Stimulated activated naive CD8-positive, alpha-beta T cell treated with anti-CD3 and anti-CD28 coated beads, Interleukin-15, Interleukin-2, amounts not matched to agents 100 ng/mL and 50 ng/mL, for 24 hours (primary cell): Measurements from ENCODE around the gene NEURL3.

Source experiments
- H3K27ac Mint-ChIP-seq: one replicate; pipeline ENCODE4 v1.8.0; 2021; ENCODE audit warnings: mild to moderate bottlenecking, mixed read lengths
- H3K27me3 Mint-ChIP-seq: one replicate; pipeline ENCODE4 v1.8.0; 2021; ENCODE audit warnings: mixed read lengths
- H3K36me3 Mint-ChIP-seq: one replicate; pipeline ENCODE4 v1.8.0; 2021; ENCODE audit warnings: low read depth, mixed read lengths
- H3K4me1 Mint-ChIP-seq: one replicate; pipeline ENCODE4 v1.8.0; 2021; ENCODE audit warnings: low read depth, mixed read lengths
- H3K4me3 Mint-ChIP-seq: one replicate; pipeline ENCODE4 v1.8.0; 2021; ENCODE audit warnings: mild to moderate bottlenecking, mixed read lengths
- H3K9me3 Mint-ChIP-seq: one replicate; pipeline ENCODE4 v1.8.0; 2021; ENCODE audit warnings: mixed read lengths

Gene NEURL3

GRCh38 chr2:96533292-96534073 is 28.3 kb upstream of the NEURL3 start:
- no peak overlapping the region for H3K4me3 Mint-ChIP-seq
- no peaks in the 10 kb centered on the region for H3K27me3 Mint-ChIP-seq
- peaks cover 70% of the 10 kb centered on the region for H3K4me1 Mint-ChIP-seq
- H3K9me3 Mint-ChIP-seq = no peaks in the 10 kb centered on the region
- peaks cover 3% of the 10 kb centered on the region for H3K36me3 Mint-ChIP-seq
- peak overlapping the region; percentile 70 for H3K27ac Mint-ChIP-seq

- Mint-ChIP-seq H3K9me3 (no peaks in the 10 kb centered on the region), H3K27me3 (no peaks in the 10 kb centered on the region), H3K27ac (peak overlapping the region; percentile 92), H3K4me3 (peak overlapping the region; percentile 58), H3K4me1 (peaks cover 75% of the 10 kb centered on the region), H3K36me3 (no peaks in the 10 kb centered on the region)
These were observed 27.6 kb upstream of the NEURL3 start for GRCh38 chr2:96532641-96533291.

GRCh38 chr2:96531872-96532505 is 26.8 kb upstream of the NEURL3 start:
- Mint-ChIP-seq H3K27ac (peak overlapping the region; percentile 92), H3K36me3 (no peaks in the 10 kb centered on the region), H3K27me3 (no peaks in the 10 kb centered on the region), H3K4me1 (peaks cover 77% of the 10 kb centered on the region), H3K4me3 (peak overlapping the region; percentile 58), H3K9me3 (no peaks in the 10 kb centered on the region)

- peak overlapping the region; percentile 58 for H3K4me3 Mint-ChIP-seq
- H3K27me3 Mint-ChIP-seq = no peaks in the 10 kb centered on the region
- no peaks in the 10 kb centered on the region for H3K9me3 Mint-ChIP-seq
- peaks cover 83% of the 10 kb centered on the region for H3K4me1 Mint-ChIP-seq
- peak overlapping the region; percentile 92 for H3K27ac Mint-ChIP-seq
- no peaks in the 10 kb centered on the region for H3K36me3 Mint-ChIP-seq
These were observed 26.2 kb upstream of the NEURL3 start for GRCh38 chr2:96531366-96531765.

DNA sequence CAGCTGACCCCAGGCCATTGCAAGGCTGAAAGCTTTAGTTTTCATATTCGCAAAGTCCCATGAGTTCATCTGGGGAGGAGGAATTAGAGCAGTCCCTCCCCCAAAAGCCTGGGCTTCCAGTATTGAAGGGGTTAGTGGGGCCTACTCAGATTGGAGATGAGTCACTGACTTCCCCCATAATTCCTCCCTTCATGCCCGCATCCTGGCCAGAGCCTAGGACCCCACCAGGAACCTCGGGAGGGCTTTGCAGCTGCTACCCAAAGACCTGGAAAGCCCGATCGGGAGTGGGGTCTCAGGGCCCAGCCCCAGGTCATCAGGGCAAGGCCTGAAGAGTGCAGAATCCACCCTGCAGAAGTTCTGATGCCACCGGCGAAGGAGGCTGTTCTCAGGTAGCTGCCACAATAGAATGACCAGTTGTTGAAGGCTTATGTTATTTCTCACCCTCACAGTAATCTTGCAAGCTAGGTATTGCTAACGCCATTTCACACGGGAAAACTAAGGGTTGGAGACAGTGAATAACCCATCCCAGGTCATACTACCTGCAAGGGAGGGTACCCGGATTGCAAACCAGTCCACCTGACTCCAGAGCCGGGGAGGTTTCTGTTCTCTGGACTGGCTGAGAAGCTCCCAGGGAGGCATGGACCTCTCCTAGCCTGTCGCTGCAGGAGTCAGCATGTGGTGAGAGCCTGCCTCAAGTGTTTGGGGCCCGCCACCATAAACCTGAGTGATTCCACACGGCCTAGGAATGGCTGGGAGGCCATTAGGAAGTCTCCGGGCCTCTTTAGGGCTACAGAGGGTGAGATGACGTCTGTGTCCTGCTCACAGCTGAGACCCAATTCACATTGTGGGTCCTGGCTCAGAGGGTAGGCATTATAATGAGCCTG is 25.6 kb upstream of the NEURL3 start:
- peak overlapping the region; percentile 13 for H3K4me3 Mint-ChIP-seq
- H3K4me1 Mint-ChIP-seq = peaks cover 83% of the 10 kb centered on the region
- H3K27me3 Mint-ChIP-seq = no peaks in the 10 kb centered on the region
- no peaks in the 10 kb centered on the region for H3K36me3 Mint-ChIP-seq
- peak overlapping the region; percentile 92 for H3K27ac Mint-ChIP-seq
- H3K9me3 Mint-ChIP-seq = no peaks in the 10 kb centered on the region

- Mint-ChIP-seq H3K9me3 (no peaks in the 10 kb centered on the region), H3K27me3 (no peaks in the 10 kb centered on the region), H3K27ac (peak overlapping the region; percentile 63), H3K4me1 (peaks cover 86% of the 10 kb centered on the region), H3K36me3 (no peaks in the 10 kb centered on the region), H3K4me3 (peak overlapping the region; percentile 50)
These were observed 24.9 kb upstream of the NEURL3 start for GRCh38 chr2:96530144-96530430.

DNA sequence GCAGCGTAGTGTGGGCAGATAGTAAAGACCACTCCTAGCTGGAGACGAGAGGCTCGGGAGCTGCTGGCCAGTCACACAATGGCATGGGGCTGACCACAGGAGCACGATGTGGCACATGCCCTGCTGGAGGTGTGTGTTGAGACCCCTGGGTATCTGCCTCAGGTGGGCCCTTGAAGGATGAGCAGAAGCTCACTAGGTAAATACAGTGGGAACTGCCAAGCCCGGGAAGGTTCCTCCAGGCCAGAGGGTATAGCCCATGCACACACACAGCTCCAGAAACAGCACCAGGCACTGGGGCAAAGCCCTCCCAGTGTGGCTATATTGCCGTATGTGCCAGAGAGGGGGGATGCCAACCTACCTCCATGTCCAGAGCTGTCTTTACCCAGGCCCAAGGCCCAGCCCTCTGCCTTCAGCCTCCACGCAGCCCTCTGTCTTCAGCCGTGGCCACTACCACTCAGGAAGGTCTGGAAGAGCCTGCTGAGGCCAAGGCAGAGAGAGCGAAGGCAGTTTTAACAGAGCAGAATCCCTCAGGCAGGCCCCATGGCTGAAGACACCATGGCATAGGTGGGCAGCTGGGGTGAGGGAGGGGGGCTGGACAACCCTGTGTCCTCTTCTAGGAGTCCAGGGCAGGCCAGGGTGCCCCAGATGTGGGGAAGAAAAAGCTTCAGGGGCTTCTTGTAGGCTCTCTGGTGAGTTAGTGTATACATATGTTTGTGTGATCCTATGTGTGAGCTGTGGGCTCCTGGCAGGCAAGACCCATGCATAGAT is 24.4 kb upstream of the NEURL3 start:
- Mint-ChIP-seq H3K9me3 (no peaks in the 10 kb centered on the region), H3K36me3 (no peaks in the 10 kb centered on the region), H3K27me3 (no peaks in the 10 kb centered on the region), H3K4me1 (peaks cover 91% of the 10 kb centered on the region), H3K4me3 (peak overlapping the region; percentile 77), H3K27ac (peak overlapping the region; percentile 91)

DNA sequence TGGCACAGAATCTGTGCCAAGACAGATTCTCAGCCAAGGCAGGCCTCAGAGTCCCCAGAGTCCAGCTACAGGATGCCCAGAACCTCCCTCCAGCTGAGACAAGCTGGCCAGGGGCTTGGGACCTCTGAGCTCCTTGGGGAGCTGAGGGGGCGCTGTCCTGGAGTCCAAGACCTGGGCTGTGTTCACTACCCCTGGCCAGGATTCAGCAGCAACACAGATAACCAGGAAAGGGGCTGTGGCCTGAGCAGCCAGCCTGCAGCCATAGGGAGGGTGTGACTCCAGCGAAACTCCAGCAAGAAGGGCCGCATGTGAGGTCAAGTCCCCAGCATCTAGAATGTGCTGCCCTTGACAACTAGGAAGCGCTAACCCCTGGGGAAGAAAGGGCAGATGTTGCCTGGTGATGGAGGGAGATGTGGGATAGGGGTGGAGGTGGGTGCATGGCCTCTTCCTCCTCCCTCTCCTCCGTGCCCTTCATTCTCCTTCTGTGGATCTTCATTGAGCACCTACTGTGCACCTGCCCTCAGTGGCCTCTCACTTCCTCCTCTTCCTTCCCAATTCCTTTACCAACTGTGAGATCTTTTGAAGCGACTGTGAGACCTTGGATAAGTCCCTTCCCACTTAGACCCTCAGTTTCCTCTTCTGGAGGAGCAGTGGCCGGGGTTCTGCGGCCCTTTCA is 23.7 kb upstream of the NEURL3 start:
- H3K4me3 Mint-ChIP-seq = peak overlapping the region; percentile 77

GRCh38 chr2:96528006-96528699 is 23.0 kb upstream of the NEURL3 start:
- no peaks in the 10 kb centered on the region for H3K9me3 Mint-ChIP-seq
- H3K4me3 Mint-ChIP-seq = peak overlapping the region; percentile 77
- H3K27ac Mint-ChIP-seq = peak overlapping the region; percentile 91
- no peaks in the 10 kb centered on the region for H3K36me3 Mint-ChIP-seq
- no peaks in the 10 kb centered on the region for H3K27me3 Mint-ChIP-seq
- H3K4me1 Mint-ChIP-seq = peaks cover 89% of the 10 kb centered on the region

More for the DNA sequence above, 23.7 kb upstream of the NEURL3 start:
- Mint-ChIP-seq H3K27ac (peak overlapping the region; percentile 91), H3K36me3 (no peaks in the 10 kb centered on the region), H3K27me3 (no peaks in the 10 kb centered on the region), H3K9me3 (no peaks in the 10 kb centered on the region), H3K4me1 (peaks cover 93% of the 10 kb centered on the region)

DNA sequence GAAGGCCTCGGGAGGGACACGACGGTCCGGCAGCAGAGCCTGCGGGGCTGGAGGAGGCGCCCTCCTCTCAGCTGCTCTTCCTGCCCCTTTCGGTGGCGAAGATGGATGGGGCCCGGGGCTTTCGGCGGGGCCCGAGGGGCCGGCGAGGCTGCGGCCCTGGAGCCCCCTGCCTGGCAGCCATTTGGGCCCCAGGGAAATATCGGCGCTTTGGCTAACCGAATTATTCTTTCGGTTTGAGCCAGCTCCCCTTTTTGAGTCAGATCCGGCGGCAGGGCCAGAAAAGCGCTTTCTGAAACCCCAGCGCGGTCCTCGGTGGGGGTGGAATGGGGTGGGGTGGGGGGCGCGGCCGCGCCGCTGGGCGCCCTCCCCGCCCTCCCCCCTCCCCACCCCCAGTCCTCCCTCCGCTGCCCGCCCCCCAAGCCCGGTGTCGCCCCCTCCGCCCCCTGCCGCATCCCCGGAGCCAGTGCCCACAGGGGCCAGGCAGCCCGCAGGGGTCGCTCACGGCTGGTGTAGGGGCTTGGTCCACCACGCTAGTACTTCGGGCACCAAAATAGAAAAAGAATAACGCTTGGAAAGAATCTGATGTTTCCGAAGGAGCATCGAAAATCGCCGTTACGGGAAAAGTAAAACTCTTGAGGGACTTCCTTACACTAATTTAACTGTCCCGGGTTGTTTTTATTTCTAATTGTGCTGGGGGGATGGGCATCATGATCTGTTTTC is 22.3 kb upstream of the NEURL3 start:
- Mint-ChIP-seq H3K36me3 (no peaks in the 10 kb centered on the region), H3K9me3 (no peaks in the 10 kb centered on the region), H3K27me3 (no peaks in the 10 kb centered on the region), H3K4me3 (peak overlapping the region; percentile 77), H3K27ac (peak overlapping the region; percentile 91), H3K4me1 (peaks cover 82% of the 10 kb centered on the region)

DNA sequence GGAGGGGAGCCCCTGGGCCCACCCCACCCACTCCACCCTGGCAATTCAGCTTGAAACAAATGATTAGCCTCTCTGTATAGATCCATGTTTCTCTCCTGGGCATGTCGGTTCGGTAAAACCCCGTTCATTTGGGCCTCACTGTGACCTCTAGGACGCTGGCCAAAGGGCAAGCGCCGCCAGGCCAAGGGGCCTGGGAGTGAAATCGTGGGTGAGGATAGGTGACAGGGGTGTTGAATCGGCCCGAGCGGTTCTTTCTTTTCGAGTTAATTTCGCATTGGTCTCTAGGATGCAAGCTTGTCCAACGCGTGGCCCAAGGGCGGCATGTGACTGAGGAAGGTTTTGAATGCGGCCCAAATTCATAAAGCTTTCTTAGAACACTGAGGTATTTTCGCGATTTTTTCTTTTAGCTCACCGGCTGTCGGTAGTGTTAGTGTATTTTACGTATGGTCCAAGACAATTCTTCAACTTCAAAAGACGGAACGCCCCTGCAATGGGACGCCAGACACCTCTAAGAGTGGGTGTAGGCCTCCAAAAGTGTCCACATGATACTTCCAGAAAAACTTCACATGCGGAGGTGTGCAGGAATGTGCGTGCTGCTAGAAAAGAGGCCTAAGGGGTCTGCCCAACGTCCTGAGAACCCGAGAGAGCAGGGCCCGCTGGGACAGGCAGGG is 21.6 kb upstream of the NEURL3 start:
- Mint-ChIP-seq H3K27ac (peak overlapping the region; percentile 90), H3K4me3 (peak overlapping the region; percentile 74), H3K4me1 (peaks cover 75% of the 10 kb centered on the region), H3K36me3 (no peaks in the 10 kb centered on the region), H3K27me3 (no peaks in the 10 kb centered on the region), H3K9me3 (no peaks in the 10 kb centered on the region)

GRCh38 chr2:96526101-96526591 is 21.0 kb upstream of the NEURL3 start:
- peaks cover 69% of the 10 kb centered on the region for H3K4me1 Mint-ChIP-seq
- no peaks in the 10 kb centered on the region for H3K36me3 Mint-ChIP-seq
- no peaks in the 10 kb centered on the region for H3K27me3 Mint-ChIP-seq
- H3K9me3 Mint-ChIP-seq = no peaks in the 10 kb centered on the region
- H3K4me3 Mint-ChIP-seq = no peak overlapping the region
- no peak overlapping the region for H3K27ac Mint-ChIP-seq
